ENCODE data around the gene POLN.

POLN gene

DNA sequence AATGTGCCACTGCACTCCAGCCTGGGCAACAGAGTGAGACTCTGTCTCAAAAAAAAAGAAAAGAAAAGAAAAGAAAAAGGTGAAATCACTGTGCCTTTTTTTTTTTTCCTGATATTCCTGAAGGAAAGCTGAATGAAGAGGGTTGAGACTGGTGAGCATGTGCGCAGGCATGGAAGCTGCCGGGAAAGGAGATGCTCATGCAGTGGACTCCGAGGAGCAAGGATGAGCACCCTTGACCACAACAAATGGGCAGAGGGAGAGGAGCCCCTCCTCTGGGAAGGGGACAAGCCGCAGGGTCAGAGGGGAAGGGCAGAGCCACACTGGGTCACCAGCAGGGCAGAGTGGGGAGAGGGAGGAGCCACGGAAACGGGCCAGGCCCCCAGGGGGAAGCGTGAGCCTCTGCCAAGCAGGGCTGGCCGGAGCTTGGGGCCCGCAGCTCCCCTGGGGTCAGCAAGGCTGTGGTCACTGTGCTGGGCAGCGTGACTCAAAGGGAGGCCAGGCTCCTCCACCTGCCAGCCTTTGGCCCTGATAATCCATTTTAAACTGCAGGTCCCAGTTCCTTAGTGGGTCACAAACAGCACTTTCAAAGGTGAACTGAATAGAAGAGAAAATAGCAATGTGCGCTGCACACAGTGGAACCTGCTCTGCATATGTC lies 102.9 kb downstream of the POLN start:
- no peak for DNase-seq (ENCODE audit: low read depth)
- no peak for TF ChIP-seq CTCF (conservative IDR thresholded peaks at IDR 0.05; ENCODE audit: low read length)
- H3K4me3 ChIP-seq (ENCODE audit: low read length), result no peak overlapping the region

DNA sequence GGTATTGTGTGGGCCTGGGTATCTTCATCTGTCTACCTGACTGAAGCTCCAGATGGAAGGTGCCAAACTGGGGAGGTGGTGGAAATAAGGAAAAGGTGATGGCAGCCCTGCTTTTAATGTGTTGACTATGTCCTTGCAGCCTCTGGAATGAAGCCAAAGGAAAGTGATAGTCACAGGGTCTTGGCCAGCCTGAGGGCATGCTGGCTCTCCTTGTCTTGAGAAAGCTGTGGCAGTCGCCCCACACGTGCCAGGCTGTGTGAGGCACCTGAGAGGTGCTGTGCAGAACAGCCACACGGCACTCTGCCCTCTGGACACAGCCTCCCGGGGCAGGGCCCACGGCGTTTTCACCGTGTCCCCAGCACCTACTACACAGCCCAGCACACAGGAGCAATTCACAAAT lies 105.2 kb downstream of the POLN start:
- DNase-seq (ENCODE audit: low read depth), result no peak
- TF ChIP-seq CTCF (conservative IDR thresholded peaks at IDR 0.05; ENCODE audit: low read length), result no peak
- no peak overlapping the region for H3K4me3 ChIP-seq (ENCODE audit: low read length)

- no peak overlapping the region for H3K4me3 ChIP-seq (ENCODE audit: low read length)
- TF ChIP-seq CTCF (conservative IDR thresholded peaks at IDR 0.05; ENCODE audit: low read length), result no peak
- DNase-seq (ENCODE audit: low read depth), result peak; percentile 58
Measured at GRCh38 chr4:2135083-2135482, 106.8 kb downstream of the POLN start.

- DNase-seq (ENCODE audit: low read depth), result no peak
- H3K4me3 ChIP-seq (ENCODE audit: low read length), result no peak overlapping the region
- no peak for TF ChIP-seq CTCF (conservative IDR thresholded peaks at IDR 0.05; ENCODE audit: low read length)
Measured at GRCh38 chr4:2132438-2132837, 109.5 kb downstream of the POLN start.

DNA sequence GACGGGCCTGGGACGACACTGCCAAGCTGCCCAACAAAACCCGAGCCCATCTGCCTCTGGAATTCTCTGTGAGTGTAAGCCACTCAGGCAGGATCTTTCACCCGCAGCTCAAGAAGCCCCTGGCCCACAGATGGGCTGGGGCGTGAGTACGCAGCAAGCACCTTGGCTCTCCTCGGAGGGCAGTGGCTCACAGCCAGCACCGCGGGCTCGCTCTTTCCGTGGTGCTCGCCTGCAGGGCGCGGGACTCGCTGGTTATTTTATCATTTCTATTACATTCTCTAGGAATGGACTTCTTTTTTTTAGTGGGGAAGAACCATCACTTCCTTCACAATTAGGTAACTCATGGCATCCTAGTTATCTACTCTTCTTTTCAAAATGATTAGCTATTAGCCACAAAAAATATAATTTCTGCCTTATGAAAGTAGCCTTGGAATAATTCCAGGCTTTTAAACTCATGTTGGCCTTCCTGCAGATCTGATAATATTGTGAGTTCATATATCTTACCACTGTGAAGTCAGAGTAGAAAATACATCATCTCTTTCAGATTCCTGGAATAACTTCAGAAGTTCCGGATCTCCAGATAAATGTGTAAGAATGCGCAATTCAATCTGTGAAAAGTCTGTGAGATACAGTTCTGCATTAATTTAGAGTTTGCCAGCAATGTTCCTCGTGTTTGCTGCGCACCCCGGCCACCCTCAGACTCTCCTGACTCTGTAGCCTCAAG lies 114.2 kb downstream of the POLN start:
- no peak for TF ChIP-seq CTCF (conservative IDR thresholded peaks at IDR 0.05; ENCODE audit: low read length)

DNA sequence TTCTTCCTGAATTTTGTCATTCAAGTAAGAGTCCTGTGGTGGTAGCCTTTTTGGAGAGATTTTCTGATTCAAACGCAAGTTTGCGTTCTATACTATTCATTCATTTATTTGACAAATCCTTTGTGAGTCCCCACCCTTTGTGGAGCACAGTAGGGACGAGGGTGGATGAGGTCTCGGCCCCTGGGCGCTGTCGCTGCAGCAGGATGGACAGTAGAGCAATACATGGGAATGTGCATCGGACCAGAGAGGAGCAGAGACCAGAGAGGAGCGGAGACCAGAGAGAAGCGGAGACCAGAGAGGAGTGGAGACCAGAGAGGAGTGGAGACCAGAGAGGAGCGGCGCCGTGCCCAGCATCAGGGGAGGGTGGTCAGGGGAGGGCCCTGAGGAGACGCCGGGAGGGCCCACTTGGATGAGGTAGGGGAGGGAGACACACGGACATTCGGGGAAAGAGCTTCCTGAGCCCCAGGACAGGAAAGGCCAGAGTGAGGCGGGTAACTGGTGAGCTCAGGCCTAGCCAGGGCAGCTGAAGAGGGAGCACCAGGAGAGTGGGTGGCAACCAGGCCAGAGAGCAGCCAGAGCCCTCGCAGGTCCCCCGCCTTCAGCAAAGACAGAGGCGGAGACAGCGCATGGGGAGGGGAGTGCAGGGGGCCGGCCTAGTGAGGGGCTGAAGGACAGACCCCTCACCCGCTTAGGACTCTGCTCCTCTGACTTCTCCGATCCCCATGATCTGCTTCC lies 115.4 kb downstream of the POLN start:
- DNase-seq (ENCODE audit: low read depth), result no peak
- TF ChIP-seq CTCF (conservative IDR thresholded peaks at IDR 0.05; ENCODE audit: low read length), result no peak
- H3K4me3 ChIP-seq (ENCODE audit: low read length), result no peak overlapping the region

More for the DNA sequence above, 114.2 kb downstream of the POLN start:
- H3K4me3 ChIP-seq (ENCODE audit: low read length), result no peak overlapping the region
- no peak for DNase-seq (ENCODE audit: low read depth)

All from AG10803 (cell line).